Measurements from ENCODE around the gene MGLL.

DNA sequence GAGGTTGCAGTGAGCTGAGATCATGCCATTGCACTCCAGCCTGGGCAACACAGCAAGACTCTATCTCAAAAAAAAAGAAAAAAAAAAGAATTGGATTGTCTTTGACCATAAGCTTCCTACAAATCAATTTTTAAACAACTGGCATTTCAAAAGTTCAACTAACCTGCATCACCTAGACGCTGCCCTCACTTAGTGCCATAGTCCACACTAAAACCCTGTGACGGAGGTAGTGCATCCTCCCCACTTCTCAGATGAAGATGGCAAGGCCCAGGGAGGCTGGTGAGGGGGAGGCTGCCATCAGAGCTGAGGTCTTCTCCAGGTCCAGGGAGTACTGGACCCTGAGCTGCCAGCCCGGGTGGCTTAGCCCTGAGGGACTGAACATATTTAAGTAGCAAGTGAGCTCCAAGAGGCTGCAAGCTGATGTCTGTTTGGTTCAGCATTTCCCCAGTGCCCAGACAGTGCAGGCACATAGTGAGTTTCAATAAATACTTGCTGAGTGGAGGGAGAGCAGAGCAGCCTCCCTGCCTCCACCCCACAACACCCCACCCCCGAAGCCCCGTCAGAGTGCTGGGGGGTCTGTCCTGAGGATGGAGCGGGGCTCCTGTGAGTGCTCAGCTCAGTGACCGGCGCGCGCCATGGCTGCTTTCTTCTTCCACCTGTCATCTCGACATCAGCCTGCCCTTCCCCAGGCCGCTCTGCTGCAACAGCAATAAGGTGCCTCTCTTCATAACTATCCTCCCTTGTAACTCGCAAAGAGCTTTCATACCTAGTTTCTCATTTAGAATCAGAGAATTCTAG, 52.8 kb downstream of the MGLL start:
- TF ChIP-seq, protein P1, sequence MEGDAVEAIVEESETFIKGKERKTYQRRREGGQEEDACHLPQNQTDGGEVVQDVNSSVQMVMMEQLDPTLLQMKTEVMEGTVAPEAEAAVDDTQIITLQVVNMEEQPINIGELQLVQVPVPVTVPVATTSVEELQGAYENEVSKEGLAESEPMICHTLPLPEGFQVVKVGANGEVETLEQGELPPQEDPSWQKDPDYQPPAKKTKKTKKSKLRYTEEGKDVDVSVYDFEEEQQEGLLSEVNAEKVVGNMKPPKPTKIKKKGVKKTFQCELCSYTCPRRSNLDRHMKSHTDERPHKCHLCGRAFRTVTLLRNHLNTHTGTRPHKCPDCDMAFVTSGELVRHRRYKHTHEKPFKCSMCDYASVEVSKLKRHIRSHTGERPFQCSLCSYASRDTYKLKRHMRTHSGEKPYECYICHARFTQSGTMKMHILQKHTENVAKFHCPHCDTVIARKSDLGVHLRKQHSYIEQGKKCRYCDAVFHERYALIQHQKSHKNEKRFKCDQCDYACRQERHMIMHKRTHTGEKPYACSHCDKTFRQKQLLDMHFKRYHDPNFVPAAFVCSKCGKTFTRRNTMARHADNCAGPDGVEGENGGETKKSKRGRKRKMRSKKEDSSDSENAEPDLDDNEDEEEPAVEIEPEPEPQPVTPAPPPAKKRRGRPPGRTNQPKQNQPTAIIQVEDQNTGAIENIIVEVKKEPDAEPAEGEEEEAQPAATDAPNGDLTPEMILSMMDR (IDR thresholded peaks at IDR 0.05; ENCODE audit: borderline replicate concordance, extremely low read depth, low read length, poor library complexity, severe bottlenecking): no peak
- TF ChIP-seq EZH2 (IDR thresholded peaks at IDR 0.05; ENCODE audit: borderline replicate concordance, low read depth, low read length, severe bottlenecking): no peak
